OCI-LY3 (cell line): ENCODE measurements around the gene XYLT2.

Source experiments
- H2AFZ ChIP-seq: fragments of 200-600, 300-600 bp; shearing (Covaris generic); 2 replicates; pipeline ENCODE4 v1.6.0; 2014; ENCODE audit warnings: antibody characterized with exemption, low read depth, low read length
- H3K27ac ChIP-seq: fragments of 200-600, 300-600 bp; sonication (generic); 2 replicates; pipeline ENCODE4 v1.5.1; 2014; ENCODE audit warnings: mild to moderate bottlenecking, low read length, moderate library complexity, mixed read lengths
- H3K27me3 ChIP-seq: fragments of 200-600, 300-600 bp; sonication (generic); 2 replicates; pipeline ENCODE4 v1.6.1; 2014; ENCODE audit warnings: low read depth, low read length, mixed read lengths
- H3K36me3 ChIP-seq: fragments of 200-600, 300-600 bp; sonication (generic); replicated peaks from 2 replicates; pipeline ENCODE3; 2014; ENCODE audit warnings: low read depth, low read length, mixed read lengths
- H3K4me1 ChIP-seq: fragments of 300-600, 200-600 bp; sonication (generic); 2 replicates; pipeline ENCODE4 v1.6.1; 2014; ENCODE audit warnings: low read length, mixed read lengths
- H3K4me2 ChIP-seq: fragments of 200-600, 300-600 bp; sonication (generic); 2 replicates; pipeline ENCODE4 v1.6.1; 2014; ENCODE audit warnings: low read length, mixed read lengths
- H3K4me3 ChIP-seq: fragments of 300-600, 200-600 bp; sonication (generic); 2 replicates; pipeline ENCODE4 v1.5.1; 2014; ENCODE audit warnings: antibody characterized with exemption, mild to moderate bottlenecking, low read length, moderate library complexity
- H3K79me2 ChIP-seq: fragments of 300-600, 200-600 bp; shearing (Covaris generic); 2 replicates; pipeline ENCODE4 v1.6.1; 2014; ENCODE audit warnings: mild to moderate bottlenecking, low read length, mixed read lengths
- H3K9ac ChIP-seq: fragments of 300-600, 200-600 bp; shearing (Covaris generic); 2 replicates; pipeline ENCODE4 v1.6.0; 2014; ENCODE audit warnings: mild to moderate bottlenecking, low read length, moderate library complexity
- H3K9me3 ChIP-seq: fragments of 200-600, 300-600 bp; shearing (Covaris generic); 2 replicates; pipeline ENCODE4 v1.6.1; 2014; ENCODE audit warnings: low read length, mixed read lengths; ENCODE audit not compliant: insufficient read depth
- H4K20me1 ChIP-seq: fragments of 200-600, 300-600 bp; sonication (generic); 2 replicates; pipeline ENCODE4 v1.6.1; 2016; ENCODE audit warnings: low read length, mixed read lengths; ENCODE audit not compliant: insufficient read depth
- CTCF ChIP-seq: fragments of 200-600, 300-600 bp; sonication (generic); IDR thresholded peaks from 2 replicates; pipeline ENCODE4 v1.5.1; 2014; ENCODE audit warnings: antibody characterized with exemption, low read length, low read depth
- EZH2phosphoT487 ChIP-seq: fragments of 200-600 bp; shearing (Covaris generic); IDR thresholded peaks from 2 replicates; pipeline ENCODE4 v1.6.1; 2018; ENCODE audit warnings: antibody characterized with exemption, mixed run types, low read depth

Gene XYLT2

GRCh38 chr17:50329716-50330115 lies 16.2 kb upstream of the XYLT2 start:
- Histone ChIP-seq H3K27me3 (no peaks in the 10 kb centered on the region), H3K9ac (no peak overlapping the region), H3K27ac (no peak overlapping the region), H4K20me1 (no peaks in the 10 kb centered on the region), H3K36me3 (no peaks in the 10 kb centered on the region), H3K4me3 (no peak overlapping the region), H3K79me2 (no peaks in the 10 kb centered on the region), H2AFZ (no peak overlapping the region), H3K4me2 (no peak overlapping the region), H3K9me3 (no peaks in the 10 kb centered on the region), H3K4me1 (peaks cover 11% of the 10 kb centered on the region)
- TF ChIP-seq EZH2phosphoT487 (no peak), CTCF (no peak)

- H3K4me2 ChIP-seq = no peak overlapping the region
- H3K9ac ChIP-seq = no peak overlapping the region
- TF ChIP-seq CTCF (no peak), EZH2phosphoT487 (no peak)
- no peak overlapping the region for H3K27ac ChIP-seq
- H3K27me3 ChIP-seq = no peaks in the 10 kb centered on the region
- H3K36me3 ChIP-seq = no peaks in the 10 kb centered on the region
- no peaks in the 10 kb centered on the region for H3K9me3 ChIP-seq
- peaks cover 11% of the 10 kb centered on the region for H3K4me1 ChIP-seq
- no peaks in the 10 kb centered on the region for H3K79me2 ChIP-seq
- no peaks in the 10 kb centered on the region for H4K20me1 ChIP-seq
- no peak overlapping the region for H3K4me3 ChIP-seq
- no peak overlapping the region for H2AFZ ChIP-seq
Observed at GRCh38 chr17:50330151-50330775, 15.7 kb upstream of the XYLT2 start.

GRCh38 chr17:50331085-50331791 lies 14.7 kb upstream of the XYLT2 start:
- Histone ChIP-seq H3K36me3 (no peaks in the 10 kb centered on the region), H3K27me3 (no peaks in the 10 kb centered on the region), H3K9me3 (no peaks in the 10 kb centered on the region), H3K27ac (no peak overlapping the region), H2AFZ (no peak overlapping the region), H3K79me2 (no peaks in the 10 kb centered on the region), H3K4me1 (peaks cover 10% of the 10 kb centered on the region), H4K20me1 (no peaks in the 10 kb centered on the region), H3K4me2 (no peak overlapping the region), H3K9ac (no peak overlapping the region), H3K4me3 (no peak overlapping the region)
- TF ChIP-seq EZH2phosphoT487 (no peak), CTCF (no peak)

GRCh38 chr17:50332196-50332595 lies 13.7 kb upstream of the XYLT2 start:
- H3K4me1 ChIP-seq = peaks cover under 1% of the 10 kb centered on the region; the same call in 1 of the 2 replicates
- no peaks in the 10 kb centered on the region for H3K79me2 ChIP-seq
- H3K27ac ChIP-seq = no peak overlapping the region
- no peaks in the 10 kb centered on the region for H3K9me3 ChIP-seq
- H3K4me2 ChIP-seq = no peak overlapping the region
- no peak for TF ChIP-seq EZH2phosphoT487
- no peak for TF ChIP-seq CTCF
- H4K20me1 ChIP-seq = no peaks in the 10 kb centered on the region
- no peak overlapping the region for H3K4me3 ChIP-seq
- no peaks in the 10 kb centered on the region for H3K27me3 ChIP-seq
- no peak overlapping the region for H3K9ac ChIP-seq
- H3K36me3 ChIP-seq = no peaks in the 10 kb centered on the region
- no peak overlapping the region for H2AFZ ChIP-seq
